ENCODE results near the gene RFC2.

RFC2 gene

GRCh38 chr7:74185636-74186035 is 68.6 kb downstream of the RFC2 start:
- peaks cover 92% of the 10 kb centered on the region for H3K36me3 ChIP-seq (ENCODE audit: control insufficient read depth, insufficient read depth, low read length)
- WGBS, 2 experiments (ENCODE audit: insufficient coverage in 2 of 2) = 88 to 90% methylated on average over 1 of the region's 5 CpGs
- H3K27ac ChIP-seq (ENCODE audit: low read depth, low read length, severe bottlenecking) = no peak overlapping the region
- no peak overlapping the region for H3K4me3 ChIP-seq (ENCODE audit: extremely low read depth, insufficient read depth, low read length, poor library complexity, severe bottlenecking)
- peaks cover 30% of the 10 kb centered on the region for H3K4me1 ChIP-seq (ENCODE audit: control insufficient read depth, insufficient read depth, low read length, poor library complexity, severe bottlenecking)
- no peaks in the 10 kb centered on the region for H3K9me3 ChIP-seq (ENCODE audit: control insufficient read depth, low read length)

DNA sequence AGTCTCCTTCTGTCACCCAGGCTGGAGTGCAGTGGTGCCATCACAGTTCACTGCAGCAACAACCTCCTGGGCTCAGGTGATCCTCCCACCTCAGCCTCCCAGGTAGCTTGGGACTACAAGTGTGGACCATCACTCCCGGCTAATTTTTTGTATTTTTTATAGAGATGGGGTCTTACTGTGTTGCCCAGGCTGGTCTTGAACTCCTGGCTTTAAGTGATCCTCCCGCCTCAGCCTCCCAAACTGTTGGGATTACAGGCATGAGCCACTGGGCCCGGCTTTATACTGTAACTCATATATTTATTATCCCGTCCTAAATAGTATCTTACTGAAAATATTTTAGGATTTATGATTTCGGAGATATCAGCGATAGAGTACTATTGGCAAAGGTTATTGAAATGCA is 69.2 kb downstream of the RFC2 start:
- peaks cover 30% of the 10 kb centered on the region for H3K4me1 ChIP-seq (ENCODE audit: control insufficient read depth, insufficient read depth, low read length, poor library complexity, severe bottlenecking)
- no peaks in the 10 kb centered on the region for H3K9me3 ChIP-seq (ENCODE audit: control insufficient read depth, low read length)
- WGBS, 2 experiments (ENCODE audit: insufficient coverage in 2 of 2) = 85 to 100% methylated on average over 2 of the region's 6 CpGs
- H3K4me3 ChIP-seq (ENCODE audit: extremely low read depth, insufficient read depth, low read length, poor library complexity, severe bottlenecking) = no peak overlapping the region
- H3K36me3 ChIP-seq (ENCODE audit: control insufficient read depth, insufficient read depth, low read length) = peaks cover 92% of the 10 kb centered on the region
- H3K27ac ChIP-seq (ENCODE audit: low read depth, low read length, severe bottlenecking) = no peak overlapping the region

- Histone ChIP-seq H3K36me3 (ENCODE audit: control insufficient read depth, insufficient read depth, low read length) (peaks cover 92% of the 10 kb centered on the region), H3K4me1 (ENCODE audit: control insufficient read depth, insufficient read depth, low read length, poor library complexity, severe bottlenecking) (peaks cover 30% of the 10 kb centered on the region), H3K9me3 (ENCODE audit: control insufficient read depth, low read length) (no peaks in the 10 kb centered on the region), H3K27ac (ENCODE audit: low read depth, low read length, severe bottlenecking) (no peak overlapping the region), H3K4me3 (ENCODE audit: extremely low read depth, insufficient read depth, low read length, poor library complexity, severe bottlenecking) (no peak overlapping the region)
- 82 to 92% methylated on average over 5 to 7 of the region's 7 CpGs for WGBS, 2 experiments (ENCODE audit: insufficient coverage in 2 of 2)
Measured at GRCh38 chr7:74183653-74184450, 70.3 kb downstream of the RFC2 start.

DNA sequence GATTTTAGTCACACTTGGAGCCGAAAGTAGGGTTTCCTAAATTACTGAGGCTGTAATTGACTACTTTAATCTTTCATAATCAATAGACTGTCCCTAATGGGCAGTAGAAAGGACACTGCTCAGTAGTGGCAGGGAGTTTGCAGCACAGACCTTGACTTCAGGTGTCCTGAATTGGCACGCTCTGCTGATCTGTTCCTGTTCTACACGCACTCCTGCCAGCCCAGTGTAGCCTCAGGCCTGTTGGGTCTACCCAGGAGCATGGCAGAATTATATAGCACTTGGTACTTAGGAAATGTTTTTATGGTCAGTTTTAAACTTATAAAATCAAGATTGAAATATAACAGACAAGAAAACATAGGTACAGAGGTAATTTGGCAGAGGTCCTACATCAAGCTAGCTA is 71.1 kb downstream of the RFC2 start:
- Histone ChIP-seq H3K4me1 (ENCODE audit: control insufficient read depth, insufficient read depth, low read length, poor library complexity, severe bottlenecking) (peaks cover 34% of the 10 kb centered on the region), H3K27ac (ENCODE audit: low read depth, low read length, severe bottlenecking) (peak overlapping the region; percentile 25), H3K4me3 (ENCODE audit: extremely low read depth, insufficient read depth, low read length, poor library complexity, severe bottlenecking) (no peak overlapping the region), H3K36me3 (ENCODE audit: control insufficient read depth, insufficient read depth, low read length) (peaks cover 92% of the 10 kb centered on the region), H3K9me3 (ENCODE audit: control insufficient read depth, low read length) (no peaks in the 10 kb centered on the region)
- WGBS, 2 experiments (ENCODE audit: insufficient coverage in 2 of 2) = 84 to 100% methylated on average over 2 of the region's 3 CpGs

GRCh38 chr7:74182453-74183090 is 71.6 kb downstream of the RFC2 start:
- Histone ChIP-seq H3K27ac (ENCODE audit: low read depth, low read length, severe bottlenecking) (peak overlapping the region; percentile 25), H3K9me3 (ENCODE audit: control insufficient read depth, low read length) (no peaks in the 10 kb centered on the region), H3K36me3 (ENCODE audit: control insufficient read depth, insufficient read depth, low read length) (peaks cover 92% of the 10 kb centered on the region), H3K4me1 (ENCODE audit: control insufficient read depth, insufficient read depth, low read length, poor library complexity, severe bottlenecking) (peaks cover 34% of the 10 kb centered on the region), H3K4me3 (ENCODE audit: extremely low read depth, insufficient read depth, low read length, poor library complexity, severe bottlenecking) (no peak overlapping the region)
- WGBS, 2 experiments (ENCODE audit: insufficient coverage in 2 of 2) = 94 to 96% methylated on average over 2 of the region's 6 CpGs

- Histone ChIP-seq H3K4me3 (ENCODE audit: extremely low read depth, insufficient read depth, low read length, poor library complexity, severe bottlenecking) (no peak overlapping the region), H3K36me3 (ENCODE audit: control insufficient read depth, insufficient read depth, low read length) (peaks cover 94% of the 10 kb centered on the region), H3K9me3 (ENCODE audit: control insufficient read depth, low read length) (no peaks in the 10 kb centered on the region), H3K4me1 (ENCODE audit: control insufficient read depth, insufficient read depth, low read length, poor library complexity, severe bottlenecking) (peaks cover 36% of the 10 kb centered on the region), H3K27ac (ENCODE audit: low read depth, low read length, severe bottlenecking) (no peak overlapping the region)
- WGBS, 2 experiments (ENCODE audit: insufficient coverage in 2 of 2) = 100% methylated on average over 2 of the region's 5 CpGs; no CpG with 5 or more reads in 1 of the 2 experiments
Measured at GRCh38 chr7:74181821-74182220, 72.4 kb downstream of the RFC2 start.

All from mesodermal cell (in vitro differentiated cells).